GOT3 (cell line): ENCODE results near the gene ADARB2.
"Not testable (repeated sequence)": the region's sequence is repeated elsewhere in the genome, so short reads cannot be mapped to it uniquely, and the experiment has no call there.

Experiments
- DNase-seq: peaks from one replicate; lab custom pipeline; 2025; ENCODE audit warnings: mixed read lengths; lab: John Stamatoyannopoulos, UW

ADARB2 gene

DNA sequence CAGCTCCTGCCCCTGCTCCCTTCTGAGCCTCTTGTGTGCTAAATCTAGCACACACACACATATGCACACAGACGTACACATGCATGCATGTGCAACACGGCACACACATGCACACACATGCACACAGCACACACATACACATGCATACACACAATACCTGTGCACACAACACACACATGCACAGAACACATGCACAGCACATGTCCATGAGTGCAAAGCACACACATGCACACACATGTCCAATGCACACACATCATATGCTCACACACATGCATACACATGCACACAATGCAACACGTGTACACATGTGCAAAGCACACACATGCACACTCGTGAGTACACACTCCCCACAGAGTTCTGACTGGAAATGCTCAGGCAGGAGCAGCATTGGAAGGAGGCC is 566.1 kb downstream of the ADARB2 start:
- DNase-seq, result no peak

GRCh38 chr10:1170867-1171180 is 566.5 kb downstream of the ADARB2 start:
- no peak for DNase-seq

DNA sequence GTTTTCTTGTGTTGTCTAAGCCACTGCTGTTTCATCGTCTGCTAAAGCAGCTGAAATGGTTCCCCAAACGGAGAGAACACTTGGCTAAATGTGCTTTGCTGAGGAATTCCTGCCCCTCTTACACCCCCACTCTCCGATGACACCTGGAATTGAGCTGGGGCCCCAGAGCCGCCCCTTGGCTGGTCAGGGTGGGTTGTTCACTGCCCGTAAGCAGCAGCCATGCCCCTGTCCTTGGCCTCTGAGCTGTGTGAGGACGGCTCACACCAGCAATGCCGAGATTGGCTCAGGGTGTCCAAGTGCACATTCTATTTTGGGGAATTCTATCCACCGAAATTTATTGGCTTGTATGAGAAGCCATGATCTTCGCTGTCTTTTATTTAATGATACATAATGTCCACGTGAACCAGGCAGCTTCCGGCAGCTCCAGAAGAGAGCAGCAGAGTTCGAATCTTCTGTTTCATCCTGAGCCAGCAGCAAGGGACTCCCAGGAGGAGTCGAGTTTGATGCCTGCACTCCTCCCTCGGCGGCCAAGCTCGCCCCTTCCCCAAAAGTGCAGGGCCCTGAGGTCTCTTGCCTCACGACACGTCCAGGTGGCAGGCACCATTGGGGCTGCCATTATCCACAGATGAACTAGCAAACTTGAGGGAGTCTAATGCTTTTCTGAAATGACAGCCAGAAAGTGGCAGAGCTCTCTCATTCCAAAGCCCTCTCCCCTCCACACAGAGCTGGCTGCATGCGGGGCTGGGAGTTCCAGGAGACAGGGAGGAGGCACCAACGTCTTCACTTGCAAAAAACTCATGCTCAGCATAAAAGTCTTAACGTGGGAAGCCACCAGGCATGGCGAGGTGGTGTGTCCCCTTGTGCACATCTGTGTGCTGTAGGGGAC is 567.1 kb downstream of the ADARB2 start:
- DNase-seq, result no peak

DNA sequence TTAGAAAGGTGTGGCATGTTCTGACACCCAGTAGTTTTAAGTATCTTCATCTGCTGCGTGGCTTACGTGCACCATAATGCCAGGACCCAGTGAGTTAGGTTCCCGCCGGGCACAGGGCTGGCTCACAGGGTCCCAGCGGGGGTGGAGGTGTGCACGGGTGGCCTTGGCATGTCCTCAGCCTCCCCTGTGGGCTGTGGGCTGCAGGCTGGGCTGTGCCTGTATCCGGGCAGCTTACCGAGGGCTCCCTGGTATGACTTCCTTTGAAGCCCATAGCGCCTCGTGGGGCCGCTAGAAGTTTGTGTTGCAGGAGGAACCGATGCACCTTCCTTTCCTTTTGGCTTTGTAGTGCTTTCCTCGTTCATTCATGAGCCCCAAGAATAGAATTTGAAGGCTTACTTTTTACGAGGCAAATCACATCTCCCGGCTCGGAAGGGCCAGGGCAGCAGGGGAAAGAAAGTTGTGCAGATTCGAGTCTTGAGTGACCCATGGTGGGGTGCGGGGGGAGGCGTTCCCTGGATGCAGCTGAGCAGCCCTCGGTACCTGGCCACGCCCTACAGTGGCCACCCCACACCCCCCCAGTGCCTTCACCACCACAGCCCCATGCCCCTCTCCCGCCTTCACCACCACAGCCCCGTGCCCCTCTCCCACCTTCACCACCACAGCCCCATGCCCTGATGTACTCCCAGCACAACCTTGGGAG is 568.0 kb downstream of the ADARB2 start:
- no peak for DNase-seq

DNA sequence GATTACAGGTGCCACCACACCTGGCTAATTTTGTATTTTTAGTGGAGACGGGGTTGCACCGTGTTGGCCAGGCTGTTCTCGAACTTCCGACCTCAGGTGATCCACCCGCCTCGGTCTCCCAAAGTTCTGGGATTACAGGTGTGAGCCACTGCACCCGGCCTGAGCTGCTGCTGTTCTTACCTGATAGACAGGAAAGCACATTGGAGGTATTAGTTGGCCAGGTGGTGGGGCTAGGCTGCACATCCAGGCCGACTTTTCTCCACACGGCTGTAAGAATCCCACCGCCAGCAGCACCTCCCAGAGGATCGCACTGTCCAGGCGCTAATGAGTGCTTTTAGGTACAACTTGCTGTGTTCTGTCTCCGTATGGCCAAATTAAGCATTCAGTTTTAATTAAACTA is 568.6 kb downstream of the ADARB2 start:
- no peak for DNase-seq

DNA sequence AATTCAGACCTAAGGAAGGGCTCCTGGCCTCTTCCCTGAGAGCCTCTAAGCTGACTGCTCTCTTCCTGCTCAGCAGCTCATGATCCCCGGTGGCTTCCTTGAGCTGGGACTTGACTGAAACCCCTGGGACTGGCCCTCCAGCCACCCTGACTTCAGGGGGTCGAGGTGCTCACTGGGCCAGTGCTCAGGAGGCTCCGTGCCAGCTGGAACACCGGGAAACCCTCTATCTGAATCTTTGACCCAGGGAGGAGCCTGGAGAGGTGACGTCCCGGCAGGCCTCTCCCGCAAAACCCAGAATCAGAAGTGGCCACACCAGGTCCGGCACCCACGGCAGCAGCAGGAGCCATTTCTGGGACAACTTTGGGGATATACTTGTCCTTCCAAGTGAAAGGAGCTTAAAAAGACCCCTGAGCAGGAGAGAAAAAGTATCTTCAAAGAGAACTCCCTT is 570.5 kb downstream of the ADARB2 start:
- DNase-seq, result no peak

DNA sequence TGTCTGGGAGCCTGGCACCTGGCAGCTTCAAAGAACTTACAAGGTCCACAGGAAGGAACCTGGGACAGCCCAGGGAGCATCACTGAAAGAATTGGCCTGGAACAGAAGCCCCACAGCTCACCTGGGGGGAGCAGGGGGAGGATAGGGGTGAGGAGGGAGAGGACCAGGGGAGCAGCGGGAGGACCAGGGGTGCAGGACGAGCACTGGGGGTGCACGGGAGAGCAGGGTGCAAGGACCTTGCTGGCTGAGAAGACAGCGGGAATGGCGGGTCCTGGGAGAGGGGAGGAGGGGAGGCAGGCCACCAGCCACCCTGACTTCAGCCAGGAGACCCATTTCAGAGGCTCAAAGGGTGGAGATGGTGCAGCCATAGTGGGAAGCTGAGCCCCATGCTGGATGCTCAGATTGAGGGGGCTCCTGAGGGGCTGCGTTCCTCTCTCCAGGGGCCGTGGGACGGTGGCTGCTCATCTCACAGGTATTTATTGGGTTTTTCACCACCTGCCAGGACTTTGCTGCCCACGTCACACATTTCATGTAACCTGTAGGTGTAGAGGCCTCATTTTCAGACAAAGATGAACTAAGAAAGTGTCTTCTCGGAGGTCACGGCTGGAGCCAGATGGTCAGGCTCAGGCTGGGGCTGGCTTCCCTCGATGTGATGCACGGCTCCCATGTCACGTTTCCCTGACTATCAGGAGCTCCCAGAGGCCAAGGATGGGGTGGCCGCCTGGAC is 571.1 kb downstream of the ADARB2 start:
- no peak for DNase-seq

DNA sequence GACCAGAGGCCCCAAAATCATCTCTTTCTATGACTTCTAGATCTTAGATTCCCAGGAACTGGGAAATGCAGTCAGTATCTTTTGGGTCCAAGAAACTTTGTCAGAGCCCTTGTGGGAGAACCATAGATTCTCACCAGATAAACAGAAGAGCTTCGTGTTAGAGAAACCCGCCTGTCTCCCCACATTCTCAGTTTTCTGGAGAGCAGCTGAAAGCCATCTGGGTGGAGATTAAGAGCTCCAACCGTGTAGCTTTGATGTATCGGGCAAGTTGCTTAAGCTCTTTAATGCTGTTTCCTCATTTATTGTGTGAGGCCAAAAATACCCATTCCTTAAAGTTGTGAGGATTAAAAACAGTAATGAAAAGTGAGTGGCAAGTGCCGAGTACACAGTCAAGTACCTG is 573.5 kb downstream of the ADARB2 start:
- no peak for DNase-seq

GRCh38 chr10:1163204-1163660 is 574.1 kb downstream of the ADARB2 start:
- DNase-seq, result no peak

- no peak for DNase-seq
Observed at GRCh38 chr10:1162481-1163203, 574.7 kb downstream of the ADARB2 start.

GRCh38 chr10:1161315-1161673 is 576.0 kb downstream of the ADARB2 start:
- not testable (repeated sequence) for DNase-seq

- DNase-seq, result no peak
Observed at GRCh38 chr10:1160561-1161314, 576.6 kb downstream of the ADARB2 start.

- no peak for DNase-seq
Observed at GRCh38 chr10:1159131-1160061, 577.9 kb downstream of the ADARB2 start.

- not testable (repeated sequence) for DNase-seq
Observed at GRCh38 chr10:1158536-1158935, 578.8 kb downstream of the ADARB2 start.

- no peak for DNase-seq
Observed at GRCh38 chr10:1158066-1158465, 579.3 kb downstream of the ADARB2 start.

- DNase-seq, result no peak
Observed at GRCh38 chr10:1157615-1157933, 579.8 kb downstream of the ADARB2 start.

DNA sequence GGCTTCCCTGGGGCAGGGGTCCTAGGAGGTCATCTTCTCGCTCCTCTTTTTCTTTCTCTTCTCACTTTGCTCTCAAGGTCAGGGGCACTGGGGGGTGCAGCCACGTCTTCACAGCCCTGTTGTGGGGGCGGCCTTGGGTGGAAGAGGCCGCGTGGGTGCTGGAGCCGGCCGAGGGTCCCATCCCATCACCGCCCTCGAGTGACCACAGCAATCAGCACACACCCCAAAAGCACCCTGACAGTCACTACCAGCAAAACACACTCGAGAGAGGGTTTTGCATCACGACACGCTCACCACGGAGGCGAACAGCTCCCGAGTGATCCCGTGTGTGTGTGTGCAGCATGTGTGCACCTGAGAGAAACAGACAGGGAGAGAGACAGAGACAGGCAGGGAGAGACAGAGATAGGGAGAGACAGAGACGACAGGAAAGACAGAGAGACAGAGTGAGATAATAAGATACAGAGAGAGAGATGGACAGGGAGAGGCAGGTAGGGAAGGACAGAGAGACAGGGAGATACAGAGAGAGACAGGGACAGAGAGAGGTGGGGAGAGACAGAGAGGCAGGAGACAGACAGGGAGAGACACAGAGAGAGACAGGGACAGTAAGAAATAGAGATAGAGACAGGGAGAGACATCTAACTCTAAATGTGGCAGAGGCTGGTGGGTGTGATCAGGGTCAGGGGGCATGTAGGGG is 580.3 kb downstream of the ADARB2 start:
- no peak for DNase-seq

DNA sequence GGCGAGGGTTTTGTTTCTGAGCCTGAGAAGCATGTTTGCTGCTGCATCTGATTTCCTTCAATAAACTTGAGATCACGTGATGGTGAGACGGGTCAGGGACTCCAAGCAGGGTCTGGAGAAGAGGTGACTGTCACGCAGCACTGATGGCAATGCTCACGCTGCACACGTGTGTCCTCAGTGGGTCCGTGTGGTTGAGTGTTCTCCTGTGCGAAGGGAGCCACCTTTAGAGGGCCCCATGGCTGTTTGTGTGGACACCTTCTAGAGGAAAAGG is 580.8 kb downstream of the ADARB2 start:
- no peak for DNase-seq

DNA sequence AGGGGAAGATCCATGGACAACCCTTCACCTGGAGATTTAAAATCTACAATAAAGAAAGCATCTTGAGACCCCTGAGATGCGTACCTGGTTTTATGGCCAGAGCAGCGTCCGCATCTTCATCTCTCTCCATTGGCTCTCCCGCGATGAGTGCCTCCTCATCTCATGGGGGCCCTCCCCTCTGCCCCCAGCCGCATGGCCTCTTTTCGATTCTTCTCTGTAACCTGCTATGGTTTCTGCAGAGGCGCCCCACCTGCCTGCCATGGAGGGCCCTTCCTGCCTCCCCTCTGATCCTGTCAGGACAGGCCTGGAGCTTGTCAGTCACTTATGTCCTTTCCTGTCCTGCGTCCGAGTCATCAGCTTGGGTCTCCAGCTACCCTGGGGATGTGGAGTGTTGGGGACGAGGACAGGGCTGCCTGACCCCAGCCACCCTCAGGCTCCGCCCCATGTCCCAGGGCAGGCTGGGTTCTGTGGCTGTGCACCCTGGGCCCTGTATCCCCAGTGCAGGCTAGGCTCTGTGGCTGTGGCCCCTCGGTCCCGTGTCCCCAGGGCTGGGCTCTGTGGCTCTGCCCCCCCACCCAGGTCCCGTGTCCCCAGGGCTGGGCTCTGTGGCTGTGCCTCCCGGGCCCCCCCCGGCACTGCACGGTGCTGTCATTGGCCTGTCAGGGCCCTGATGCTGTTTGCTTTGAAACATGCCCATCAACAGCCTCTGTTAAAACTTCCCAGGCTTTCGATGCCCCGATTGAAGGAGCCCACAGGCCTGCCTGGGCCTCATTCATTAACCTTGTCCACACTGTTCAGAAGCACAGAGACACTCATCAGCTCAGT is 581.3 kb downstream of the ADARB2 start:
- no peak for DNase-seq
